WTC11 (cell line): Measurements from ENCODE around the gene AUH. TPM values are rescaled to one million over a fixed set of nuclear protein-coding genes. Genes with fewer than 3 reads are reported as not detected.

ENCODE experiments used
- CDX4 ChIP-seq: fragments of 250-450 bp; sonication (Bioruptor Pico); IDR thresholded peaks from 2 replicates; pipeline ENCODE4 v1.9.0; 2021; ENCODE audit warnings: moderate library complexity, mild to moderate bottlenecking, inconsistent platforms, borderline replicate concordance
- ESRRA ChIP-seq: sonication (generic); formaldehyde crosslinking; IDR thresholded peaks from 2 replicates; pipeline ENCODE4 v1.8.1; 2022; ENCODE audit warnings: mild to moderate bottlenecking, missing genetic modification reagents, borderline replicate concordance
- HMGXB4 ChIP-seq: sonication (generic); formaldehyde crosslinking; IDR thresholded peaks from 2 replicates; pipeline ENCODE4 v1.8.1; 2023; ENCODE audit warnings: mild to moderate bottlenecking, moderate library complexity, missing genetic modification reagents
- MAX ChIP-seq: sonication (generic); formaldehyde crosslinking; IDR thresholded peaks from 2 replicates; pipeline ENCODE4 v1.8.0; 2022; ENCODE audit warnings: mild to moderate bottlenecking, missing genetic modification reagents
- NFYB ChIP-seq: sonication (generic); formaldehyde crosslinking; conservative IDR thresholded peaks from 2 replicates; pipeline ENCODE4 v1.8.0; 2022; ENCODE audit warnings: low read depth, missing genetic modification reagents
- NR1H2 ChIP-seq: sonication (generic); formaldehyde crosslinking; IDR thresholded peaks from 2 replicates; pipeline ENCODE4 v1.9.0; 2021; ENCODE audit warnings: mild to moderate bottlenecking, moderate library complexity, missing genetic modification reagents
- PRDM15 ChIP-seq: sonication (generic); formaldehyde crosslinking; IDR thresholded peaks from 2 replicates; pipeline ENCODE4 v1.8.0; 2022; ENCODE audit warnings: missing genetic modification reagents
- STAT6 ChIP-seq: sonication (generic); formaldehyde crosslinking; conservative IDR thresholded peaks from 2 replicates; pipeline ENCODE4 v1.8.1; 2023; ENCODE audit warnings: mild to moderate bottlenecking, low read depth, missing genetic modification reagents, moderate library complexity
- ZNF423 ChIP-seq: fragments of 250-450 bp; sonication (Bioruptor Pico); IDR thresholded peaks from 2 replicates; pipeline ENCODE4 v2.1.2; 2022; ENCODE audit warnings: mild to moderate bottlenecking, moderate library complexity
- ZNF425 ChIP-seq: fragments of 250-450 bp; sonication (Bioruptor Pico); conservative IDR thresholded peaks from 2 replicates; pipeline ENCODE4 v1.9.0; 2021; ENCODE audit warnings: mild to moderate bottlenecking
- ZNF512 ChIP-seq: sonication (generic); formaldehyde crosslinking; IDR thresholded peaks from 2 replicates; pipeline ENCODE4 v1.8.1; 2022; ENCODE audit warnings: missing genetic modification reagents, borderline replicate concordance
- total RNA-seq: library from RNA; stranded (reverse); gene quantifications from 3 replicates; pipeline ENCODE4 v1.2.3, GENCODE V29; 2021

The AUH gene
- total RNA-seq, 1 experiment from 2014 or later, result 30.4 TPM

GRCh38 chr9:91188719-91189590 is 172.8 kb downstream of the AUH start (continued):
- TF ChIP-seq STAT6 (CRISPR knock-in tag) (no peak), HMGXB4 (no peak), ZNF425 (CRISPR knock-in tag) (no peak), NFYB (CRISPR knock-in tag) (no peak), CDX4 (CRISPR knock-in tag) (no peak), NR1H2 (CRISPR knock-in tag) (no peak), ZNF512 (CRISPR knock-in tag) (no peak), ESRRA (CRISPR knock-in tag) (no peak), PRDM15 (no peak), MAX (CRISPR knock-in tag) (no peak), ZNF423 (CRISPR knock-in tag) (no peak)
- TF ChIP-seq, all 79 proteins: peak for 0
